K562 (cell line): ENCODE data around the gene IL11. TPM values are rescaled to one million over a fixed set of nuclear protein-coding genes. Genes with fewer than 3 reads are reported as not detected.

Experiments used
- ATF4 ChIP-seq: fragments of 450-650 bp; formaldehyde crosslinking; IDR thresholded peaks from 2 replicates; pipeline ENCODE4 v1.4.0; 2022; ENCODE audit warnings: mild to moderate bottlenecking, moderate library complexity
- ELK1 ChIP-seq: sonication (generic); formaldehyde crosslinking; IDR thresholded peaks from 2 replicates; pipeline ENCODE4 v1.8.1; 2022; ENCODE audit warnings: missing genetic modification reagents
- FOXP1 ChIP-seq: sonication (generic); formaldehyde crosslinking; IDR thresholded peaks from 2 replicates; pipeline ENCODE4 v1.8.0; 2022; ENCODE audit warnings: mild to moderate bottlenecking, missing genetic modification reagents
- NFRKB ChIP-seq: fragments of 450-650 bp; IDR thresholded peaks from 2 replicates; pipeline ENCODE4 v1.6.1; 2016; ENCODE audit warnings: low read depth
- SMARCB1 ChIP-seq: IDR thresholded peaks from 2 replicates; pipeline ENCODE4 v1.6.1; 2011; ENCODE audit warnings: improper control_type of control experiment, low read depth; ENCODE audit not compliant: insufficient read length
- XRCC3 ChIP-seq: fragments of 450-650 bp; IDR thresholded peaks from 2 replicates; pipeline ENCODE4 v1.6.1; 2017; ENCODE audit warnings: mild to moderate bottlenecking, moderate library complexity
- ZBTB8A ChIP-seq: fragments of 450-650 bp; IDR thresholded peaks from 2 replicates; pipeline ENCODE4 v1.6.1; 2018; ENCODE audit warnings: mild to moderate bottlenecking, moderate library complexity; ENCODE audit not compliant: partially characterized antibody
- ZNF449 ChIP-seq: fragments of 250-450 bp; sonication (Bioruptor Pico); IDR thresholded peaks from 2 replicates; pipeline ENCODE4 v1.8.0; 2022; ENCODE audit warnings: moderate library complexity, mild to moderate bottlenecking, inconsistent platforms
- ZNF740 ChIP-seq, 3 experiments: fragments of 200-800 bp in 1 of 3; sonication (Bioruptor generic) in 1 of 3; sonication (generic) in 1 of 3; formaldehyde crosslinking in 1 of 3; IDR thresholded peaks; 2 replicates each; pipeline versions ENCODE4 v1.6.1 to v1.8.0; 2016 to 2022; ENCODE audit warnings: mild to moderate bottlenecking in 2 of 3, missing compliant biosample characterization in 2 of 3, missing genetic modification characterization in 2 of 3, missing genetic modification reagents in 1 of 3
- polyA plus RNA-seq, 8 experiments: library from polyadenylated mRNA; depleted of rRNA in 4 of 8; stranded (reverse) in 5 of 8; unstranded in 3 of 8; fragments of >200 nt; fragmentation: Nextera tagmentation in 2 of 8; fragmentation: Illumina TruSeq in 1 of 8; extraction: Ambion mirVana in 2 of 8; extraction: Trizol in 1 of 8; gene quantifications; 2 replicates each; pipeline versions ENCODE4 v1.2.1 to v1.2.3, GENCODE V29; 2011 to 2014; ENCODE audit warnings: inconsistent platforms in 1 of 8, missing spikeins in 1 of 8
- total RNA-seq, 7 experiments: library from RNA; depleted of rRNA in 6 of 7; stranded (reverse); fragments of >200 nt in 6 of 7; fragmentation: Illumina TruSeq in 2 of 7; extraction: Trizol in 2 of 7; gene quantifications; 2 replicates each; pipeline versions ENCODE4 v1.2.1 to v1.2.3, GENCODE V29; 2011 to 2021; ENCODE audit warnings: low replicate concordance in 1 of 7

The IL11 gene
- total and polyA plus RNA-seq, 9 of the 15 experiments (the other 6 are each of a cell fraction or from before 2014, with no cell fraction given): 0.04 to 0.42 (median 0.06) TPM; not detected in 6

- TF ChIP-seq ZNF740 (CRISPR knock-in tag; IDR thresholded peaks at IDR 0.05) (no peak), ZNF740 (tag; IDR thresholded peaks at IDR 0.05) (no peak), ZBTB8A (no peak), ELK1 (no peak), FOXP1 (CRISPR knock-in tag) (no peak), ZNF449 (no peak), NFRKB (no peak), ATF4 (CRISPR knock-in tag) (no peak), SMARCB1 (no peak), XRCC3 (no peak)
- TF ChIP-seq, all 486 proteins: peak for 12
These were observed 20.2 kb upstream of the IL11 start (continued) for GRCh38 chr19:55390461-55390880.
